Progenitor cell of endocrine pancreas (in vitro differentiated cells): ENCODE measurements around the gene NUDT21. TPM values are rescaled to one million over a fixed set of nuclear protein-coding genes. Genes with fewer than 3 reads are reported as not detected.

Source experiments
- DNase-seq: peaks from one replicate; pipeline ENCODE4 v3.0.0; 2021; ENCODE audit warnings: low spot score; ENCODE audit not compliant: unreplicated experiment
- H3K27ac Mint-ChIP-seq: 2 replicates; pipeline ENCODE4 v1.8.0; 2021; ENCODE audit warnings: mild to moderate bottlenecking, moderate library complexity, mixed read lengths
- H3K27me3 Mint-ChIP-seq: 2 replicates; pipeline ENCODE4 v1.8.0; 2021; ENCODE audit warnings: mixed read lengths
- H3K36me3 Mint-ChIP-seq: 2 replicates; pipeline ENCODE4 v1.8.0; 2022; ENCODE audit warnings: mixed read lengths; ENCODE audit not compliant: insufficient read depth
- H3K4me1 Mint-ChIP-seq: 2 replicates; pipeline ENCODE4 v1.8.0; 2021; ENCODE audit warnings: low read depth, mixed read lengths
- H3K4me3 Mint-ChIP-seq: 2 replicates; pipeline ENCODE4 v1.8.0; 2021; ENCODE audit warnings: low read depth, mild to moderate bottlenecking, moderate library complexity, mixed read lengths
- H3K9me3 Mint-ChIP-seq: 2 replicates; pipeline ENCODE4 v1.8.0; 2021; ENCODE audit warnings: low read depth, mixed read lengths
- CTCF ChIP-seq: fragments of 200-600 bp; sonication (generic); IDR thresholded peaks from one replicate; pipeline ENCODE4 v1.5.0; 2021; ENCODE audit warnings: antibody characterized with exemption, mild to moderate bottlenecking; ENCODE audit not compliant: unreplicated experiment
- total RNA-seq: library from RNA; stranded (reverse); gene quantifications from 2 replicates; pipeline ENCODE4 v1.2.1, GENCODE V29; 2021

Gene NUDT21
- total RNA-seq, 1 donor from 2014 or later = 139 TPM

DNA sequence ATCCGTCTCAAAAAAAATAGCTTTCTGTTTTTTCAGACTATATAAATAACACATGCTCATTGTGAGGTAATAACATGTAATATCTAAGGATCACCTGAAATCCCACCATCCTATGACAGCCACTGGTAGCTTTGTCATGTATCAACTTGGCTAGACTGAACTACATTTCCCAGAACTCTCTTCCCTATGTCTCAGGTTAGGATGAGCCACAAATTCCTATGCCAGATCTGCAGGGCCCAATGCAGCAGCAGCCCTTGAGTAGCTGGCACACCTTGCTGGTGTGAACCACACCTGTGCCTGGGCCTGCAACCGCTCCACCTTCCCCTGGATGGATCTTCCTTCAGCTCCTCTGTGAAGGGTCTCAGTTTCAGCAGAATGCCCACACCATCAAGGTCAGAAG is 28.3 kb upstream of the NUDT21 start:
- no peak overlapping the region for H3K4me3 Mint-ChIP-seq
- no peaks in the 10 kb centered on the region for H3K4me1 Mint-ChIP-seq
- no peaks in the 10 kb centered on the region for H3K27me3 Mint-ChIP-seq
- no peaks in the 10 kb centered on the region for H3K9me3 Mint-ChIP-seq
- peaks cover 13% of the 10 kb centered on the region for H3K36me3 Mint-ChIP-seq
- H3K27ac Mint-ChIP-seq = peak overlapping the region; percentile 2
- DNase-seq = no peak
- no peak for TF ChIP-seq CTCF

- DNase-seq = no peak
- TF ChIP-seq CTCF = no peak
- Mint-ChIP-seq H3K4me3 (no peak overlapping the region), H3K27ac (no peak overlapping the region), H3K36me3 (peaks cover 13% of the 10 kb centered on the region), H3K27me3 (no peaks in the 10 kb centered on the region), H3K9me3 (no peaks in the 10 kb centered on the region), H3K4me1 (no peaks in the 10 kb centered on the region)
Measured at GRCh38 chr16:56478281-56479049, 27.3 kb upstream of the NUDT21 start.

DNA sequence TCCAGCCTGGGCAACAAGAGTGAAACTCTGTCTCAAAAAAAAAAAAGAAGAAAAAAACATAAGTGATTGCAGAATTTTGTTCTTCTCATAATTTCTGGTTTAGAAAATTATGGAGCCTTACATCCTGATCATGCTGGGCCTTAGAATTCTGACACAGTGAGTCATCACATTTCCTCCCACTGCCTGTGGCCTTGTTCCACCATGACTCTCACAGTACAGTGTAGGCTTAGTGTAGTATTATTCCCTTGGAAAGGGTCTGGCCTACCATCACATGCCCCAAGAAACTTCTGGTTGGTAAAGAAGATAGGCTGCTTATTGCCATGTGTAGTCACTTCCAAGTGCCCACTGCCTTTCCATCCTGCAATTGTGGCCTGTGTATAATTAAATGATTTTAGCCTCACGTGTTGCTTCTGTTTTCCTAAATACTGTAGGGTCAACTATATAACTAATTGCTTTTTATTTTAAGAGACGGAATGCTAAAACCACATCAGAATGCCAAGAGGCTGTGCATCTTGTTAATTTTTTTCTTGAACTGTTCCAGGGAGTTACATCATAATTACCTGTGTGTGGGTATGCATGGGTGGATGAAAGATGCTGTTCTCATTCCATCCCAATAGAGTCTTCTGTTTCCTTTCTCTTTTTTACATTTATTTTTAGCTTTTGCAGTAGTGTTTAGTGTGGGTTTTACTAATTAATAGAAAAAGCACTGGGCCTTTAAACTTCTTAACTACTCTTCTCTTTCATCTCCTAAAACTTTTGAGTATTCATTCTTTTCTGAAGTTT is 26.2 kb upstream of the NUDT21 start:
- Mint-ChIP-seq H3K27me3 (no peaks in the 10 kb centered on the region), H3K4me1 (no peaks in the 10 kb centered on the region), H3K36me3 (peaks cover 13% of the 10 kb centered on the region), H3K27ac (no peak overlapping the region), H3K4me3 (no peak overlapping the region), H3K9me3 (no peaks in the 10 kb centered on the region)
- DNase-seq = no peak
- no peak for TF ChIP-seq CTCF

GRCh38 chr16:56475201-56475600 is 24.1 kb upstream of the NUDT21 start:
- Mint-ChIP-seq H3K9me3 (no peaks in the 10 kb centered on the region), H3K36me3 (peaks cover 20% of the 10 kb centered on the region), H3K4me3 (no peak overlapping the region), H3K27me3 (no peaks in the 10 kb centered on the region), H3K4me1 (no peaks in the 10 kb centered on the region), H3K27ac (no peak overlapping the region)
- no peak for DNase-seq
- TF ChIP-seq CTCF = no peak

DNA sequence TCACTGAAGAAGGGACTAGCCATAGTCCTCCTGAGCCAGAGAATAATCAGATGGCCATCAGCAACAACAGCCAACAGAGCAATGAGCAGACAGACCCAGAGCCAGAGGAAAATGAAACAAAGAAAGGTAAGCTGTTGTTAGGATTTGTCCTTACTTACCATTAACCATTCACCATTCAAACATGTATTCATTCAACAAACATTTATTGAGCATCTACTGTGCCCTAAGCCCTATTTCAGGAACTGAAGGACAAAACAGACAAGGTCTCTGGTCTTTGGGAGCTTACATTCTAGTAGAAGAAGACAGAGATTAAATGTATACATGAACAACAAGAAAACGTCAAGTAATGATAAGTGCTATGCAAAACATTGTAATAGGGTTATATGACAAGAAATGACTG is 19.5 kb upstream of the NUDT21 start:
- Mint-ChIP-seq H3K36me3 (peaks cover 19% of the 10 kb centered on the region), H3K9me3 (no peaks in the 10 kb centered on the region), H3K4me3 (no peak overlapping the region), H3K27me3 (no peaks in the 10 kb centered on the region), H3K4me1 (no peaks in the 10 kb centered on the region), H3K27ac (no peak overlapping the region)
- no peak for DNase-seq
- TF ChIP-seq CTCF = no peak
